ENCODE results near the gene SNED1. TPM values are rescaled to one million over a fixed set of nuclear protein-coding genes. Genes with fewer than 3 reads are reported as not detected.

SNED1 gene
- total RNA-seq, 2 experiments from 2014 or later: 1.4 to 1.8 TPM

GRCh38 chr2:240952496-240953246, 45.7 kb upstream of the SNED1 start:
- Mint-ChIP-seq H3K9me3 (no peaks in the 10 kb centered on the region), H3K27me3 (no peaks in the 10 kb centered on the region), H3K27ac (no peak overlapping the region), H3K4me3 (no peak overlapping the region), H3K36me3 (ENCODE audit: low read depth) (no peaks in the 10 kb centered on the region), H3K4me1 (ENCODE audit: low read depth) (no peaks in the 10 kb centered on the region)
- ChIA-PET POLR2A (no interaction called here), CTCF (no interaction called here)
- intact Hi-C loops (cut with micrococcal nuclease): no loop called here
- no peak for DNase-seq
- ATAC-seq: no peak
- no peak for TF ChIP-seq CTCF (IDR thresholded peaks at IDR 0.05)

DNA sequence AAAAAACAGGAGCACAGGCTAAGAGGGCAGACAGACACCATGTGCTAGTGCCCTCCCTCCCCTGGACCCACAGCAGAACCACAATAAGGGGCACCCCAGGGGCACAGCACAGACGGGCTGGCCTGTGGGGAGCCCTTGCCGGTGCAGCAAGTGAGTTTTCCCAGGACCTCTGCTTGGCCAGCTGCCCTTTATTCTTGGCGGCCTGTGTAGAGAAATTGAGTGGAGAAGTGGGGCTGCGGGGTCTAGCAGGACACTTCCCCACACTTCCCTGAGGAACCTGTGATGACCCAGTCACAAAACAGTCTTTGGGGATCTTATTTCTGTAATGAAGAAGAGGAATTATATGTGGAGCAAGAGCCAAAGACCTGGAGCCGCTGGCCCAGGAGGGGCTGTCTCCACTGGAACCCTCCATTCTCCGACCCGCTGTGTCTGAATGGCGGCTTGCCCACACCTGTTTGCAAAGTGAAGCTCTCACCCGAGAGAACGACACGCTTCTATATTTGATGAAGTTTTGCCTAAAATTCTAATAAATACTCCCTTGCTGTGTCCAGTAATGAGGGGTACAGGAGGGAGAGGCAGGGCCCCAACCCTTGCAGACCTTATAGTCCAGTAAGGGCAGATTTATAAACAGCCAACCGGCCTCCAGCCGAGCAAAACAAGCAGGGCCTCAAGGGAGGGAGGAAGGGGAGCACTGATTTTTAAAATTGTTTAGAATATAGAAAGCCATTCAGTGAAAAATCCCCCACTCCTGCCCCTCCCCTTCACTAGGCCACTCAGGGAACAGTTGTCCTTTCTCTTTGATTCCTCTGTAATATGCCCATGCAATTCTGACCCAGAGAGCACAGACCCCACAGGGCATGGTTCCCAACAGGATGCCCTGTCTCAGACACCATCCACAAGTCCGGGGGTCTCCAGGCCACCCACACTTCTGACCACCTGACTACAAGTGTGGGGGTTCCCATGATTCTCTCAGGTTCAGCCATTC, 44.7 kb upstream of the SNED1 start:
- TF ChIP-seq CTCF (IDR thresholded peaks at IDR 0.05): no peak
- Mint-ChIP-seq H3K4me1 (ENCODE audit: low read depth) (no peaks in the 10 kb centered on the region), H3K27me3 (no peaks in the 10 kb centered on the region), H3K4me3 (no peak overlapping the region), H3K27ac (no peak overlapping the region), H3K36me3 (ENCODE audit: low read depth) (no peaks in the 10 kb centered on the region), H3K9me3 (no peaks in the 10 kb centered on the region)
- ATAC-seq: no peak
- CTCF ChIA-PET: no interaction called here
- intact Hi-C loops (cut with micrococcal nuclease): no loop called here
- POLR2A ChIA-PET: no interaction called here
- DNase-seq: no peak

GRCh38 chr2:240954436-240955305, 43.7 kb upstream of the SNED1 start:
- H3K4me3 Mint-ChIP-seq: no peak overlapping the region
- no peak overlapping the region for H3K27ac Mint-ChIP-seq
- no peak for TF ChIP-seq CTCF (IDR thresholded peaks at IDR 0.05)
- POLR2A ChIA-PET: no interaction called here
- no peaks in the 10 kb centered on the region for H3K27me3 Mint-ChIP-seq
- H3K9me3 Mint-ChIP-seq: no peaks in the 10 kb centered on the region
- DNase-seq (no peak), ATAC-seq (no peak)
- H3K4me1 Mint-ChIP-seq (ENCODE audit: low read depth): no peaks in the 10 kb centered on the region
- no peaks in the 10 kb centered on the region for H3K36me3 Mint-ChIP-seq (ENCODE audit: low read depth)
- intact Hi-C loops (cut with micrococcal nuclease): no loop called here
- CTCF ChIA-PET: no interaction called here

DNA sequence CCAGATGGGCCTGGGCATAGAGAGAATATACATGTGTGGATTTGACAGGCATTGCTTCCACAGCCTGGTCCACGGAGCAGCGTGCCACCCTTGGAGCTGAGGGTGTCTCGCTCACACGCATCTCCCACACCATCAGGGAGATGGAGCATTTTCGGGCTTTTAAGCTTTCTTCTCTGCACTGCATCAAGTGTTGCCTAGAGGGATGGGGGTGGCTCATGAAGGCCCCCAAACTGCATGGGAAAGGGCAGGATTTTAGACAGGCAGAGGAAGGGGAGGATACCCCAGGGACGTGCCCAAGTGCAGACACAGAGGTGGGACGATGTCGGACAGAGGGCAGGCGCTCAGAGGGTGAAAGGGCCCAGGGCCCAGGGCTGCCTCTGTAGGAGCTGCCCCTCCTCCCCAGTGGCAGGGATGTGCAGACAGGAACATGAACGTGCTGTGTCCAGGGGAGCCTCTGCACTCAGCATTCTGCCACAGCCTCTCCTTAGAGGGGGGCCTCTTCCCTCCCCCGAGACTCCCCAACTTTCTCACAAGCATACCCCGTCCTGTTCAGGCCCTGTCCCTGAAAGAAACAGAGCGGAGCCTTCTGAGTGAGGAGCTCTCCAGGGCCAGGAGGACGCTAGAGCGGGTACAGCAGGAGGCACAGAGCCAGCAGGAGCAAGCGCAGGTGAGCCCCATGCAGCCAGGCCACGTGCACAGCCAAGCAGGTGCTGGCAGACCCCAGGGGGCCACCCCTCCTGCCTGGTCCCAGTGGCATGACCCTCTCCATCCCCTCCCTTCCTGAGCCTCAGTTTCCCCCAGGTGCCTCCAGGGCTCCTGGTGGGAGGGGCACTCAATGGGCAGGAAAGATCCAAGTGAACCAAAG, 42.9 kb upstream of the SNED1 start:
- POLR2A ChIA-PET: no interaction called here
- H3K27me3 Mint-ChIP-seq: no peaks in the 10 kb centered on the region
- no peak overlapping the region for H3K27ac Mint-ChIP-seq
- CTCF ChIA-PET: no interaction called here
- intact Hi-C loops (cut with micrococcal nuclease): no loop called here
- no peak overlapping the region for H3K4me3 Mint-ChIP-seq
- H3K4me1 Mint-ChIP-seq (ENCODE audit: low read depth): no peaks in the 10 kb centered on the region
- no peaks in the 10 kb centered on the region for H3K9me3 Mint-ChIP-seq
- ATAC-seq (no peak), DNase-seq (no peak)
- TF ChIP-seq CTCF (IDR thresholded peaks at IDR 0.05): no peak
- H3K36me3 Mint-ChIP-seq (ENCODE audit: low read depth): no peaks in the 10 kb centered on the region

All from activated CD8-positive, alpha-beta T cell treated with anti-CD3 and anti-CD28 coated beads for 36 hours (primary cell).